Muscle of arm (tissue), 12 donors: ENCODE measurements around the gene DPP4. TPM values are rescaled to one million over a fixed set of nuclear protein-coding genes. Genes with fewer than 3 reads are reported as not detected.

Experiments
- DNase-seq: peaks from one replicate; pipeline ENCODE4 v3.0.0-alpha.2; 2013
- polyA plus RNA-seq, 12 donors: library from polyadenylated mRNA; unstranded; fragments of 120-200 nt; gene quantifications; one replicate each; pipeline ENCODE4 v1.2.1, GENCODE V29; 2013; ENCODE audit not compliant: insufficient read length in 12 of 12

The DPP4 gene
- polyA plus RNA-seq, 12 donors: 7.9 to 40.4 (median 11.8) TPM; not detected in 1

DNA sequence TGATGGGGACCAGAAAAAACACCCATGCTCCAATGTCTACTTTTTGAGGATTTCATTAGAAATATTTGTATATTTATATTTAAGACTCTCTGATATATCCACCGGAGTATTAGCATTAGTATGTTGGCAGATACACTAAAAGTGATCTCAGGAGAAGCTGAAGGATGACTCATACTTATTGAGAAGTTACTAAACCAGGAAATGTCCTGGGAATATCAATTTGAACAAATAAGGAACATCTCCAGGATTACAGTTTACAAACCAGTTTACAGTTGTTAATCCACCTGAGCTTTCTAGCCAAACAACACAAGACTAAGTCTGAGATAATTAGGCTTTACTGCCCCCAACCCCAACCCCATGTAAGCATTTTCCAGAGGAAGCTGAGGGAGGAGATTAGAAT lies 16.1 kb upstream of the DPP4 start:
- no peak for DNase-seq

DNA sequence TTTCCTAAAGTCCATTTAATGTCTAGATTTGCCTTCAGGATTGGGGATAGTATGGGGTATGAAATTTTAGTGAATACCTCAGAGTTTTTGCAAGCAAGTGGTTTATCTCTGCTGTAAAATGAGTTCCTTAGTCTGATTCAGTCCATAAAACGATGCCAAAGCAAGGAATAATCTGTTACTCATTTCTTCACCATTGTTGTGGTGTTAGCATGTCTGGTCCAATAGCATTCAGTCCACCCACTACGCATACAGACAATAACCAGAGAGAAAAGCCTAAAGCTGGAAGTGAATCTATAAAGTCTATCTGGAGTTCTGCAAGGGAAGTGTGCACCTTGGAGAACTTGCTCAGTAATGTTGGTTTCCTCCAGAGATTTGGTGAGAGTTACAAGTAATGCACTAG lies 12.9 kb upstream of the DPP4 start:
- DNase-seq: no peak

DNA sequence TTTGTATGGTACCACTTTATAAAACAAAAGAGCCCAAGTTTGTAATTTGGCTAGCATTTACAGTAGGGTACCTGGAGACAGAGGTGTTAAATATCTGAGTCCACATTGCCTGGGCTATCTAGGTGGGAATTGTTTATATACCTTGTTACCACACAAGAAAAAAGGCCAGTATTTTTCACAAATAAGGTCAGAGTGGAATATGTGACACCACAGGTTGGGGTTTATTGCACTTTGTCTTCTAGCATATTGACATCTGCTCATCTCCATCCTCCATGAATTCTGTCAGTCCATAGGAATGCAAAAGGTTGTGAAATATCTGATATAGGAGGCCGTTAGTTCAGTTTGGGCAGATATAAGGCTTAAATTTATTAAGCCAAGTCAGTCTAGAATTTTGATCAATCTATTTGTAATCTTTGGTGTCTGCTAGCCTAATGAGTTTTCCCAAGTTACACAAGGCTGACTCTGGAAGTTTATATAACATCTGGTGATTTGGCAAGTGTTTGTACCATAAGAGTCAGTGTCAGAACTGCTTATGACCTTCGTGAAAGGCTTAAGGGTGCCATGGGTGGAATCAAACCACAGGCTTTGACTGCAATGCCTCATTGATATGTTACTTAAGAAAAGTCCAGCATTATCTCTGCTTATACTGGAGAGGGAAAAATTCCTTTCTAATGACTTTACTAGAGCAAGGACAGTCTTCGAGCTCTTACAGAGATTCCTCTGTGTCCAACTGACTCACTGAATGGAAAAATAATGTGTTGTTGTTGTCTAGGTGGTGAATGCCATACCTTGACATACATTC lies 11.3 kb upstream of the DPP4 start:
- DNase-seq: no peak

DNA sequence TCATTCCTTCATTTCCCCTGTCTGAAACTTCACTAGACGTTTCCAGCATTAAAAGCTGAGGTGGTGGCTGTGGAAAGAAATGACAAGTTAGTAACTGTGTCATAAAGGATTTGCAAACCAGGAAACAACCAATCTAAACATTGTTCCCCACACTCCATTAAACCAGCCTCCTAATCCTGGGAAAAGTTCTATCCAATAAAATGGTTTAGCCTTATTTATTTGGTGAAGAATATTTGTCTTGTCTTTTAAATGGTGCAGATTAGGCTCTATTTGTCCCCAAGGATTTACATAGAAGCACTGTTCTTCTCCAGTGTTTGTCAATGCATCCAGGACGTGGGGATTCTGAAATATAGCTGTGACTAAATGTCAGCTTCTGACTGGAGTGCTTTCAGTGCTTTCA lies 10.5 kb upstream of the DPP4 start:
- no peak for DNase-seq

DNA sequence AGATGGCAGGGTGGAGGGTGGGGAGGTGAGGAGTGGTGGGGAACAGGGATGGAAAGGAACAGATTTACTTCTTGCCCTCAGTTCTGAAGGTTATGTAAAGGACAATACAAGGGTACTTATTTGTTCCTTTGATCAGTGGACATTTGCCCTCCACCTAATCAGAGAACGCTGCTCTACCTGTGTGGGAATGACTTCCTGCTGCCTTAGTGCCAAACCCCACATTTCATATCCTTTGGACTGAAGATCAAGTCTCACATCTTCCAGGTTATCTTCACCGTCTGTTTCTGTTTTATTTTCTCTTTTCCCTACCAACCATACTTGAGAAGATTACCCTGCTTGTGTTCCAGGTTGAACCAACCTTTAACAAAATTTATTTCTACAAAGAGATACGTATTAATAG lies 8.7 kb upstream of the DPP4 start:
- DNase-seq: no peak

DNA sequence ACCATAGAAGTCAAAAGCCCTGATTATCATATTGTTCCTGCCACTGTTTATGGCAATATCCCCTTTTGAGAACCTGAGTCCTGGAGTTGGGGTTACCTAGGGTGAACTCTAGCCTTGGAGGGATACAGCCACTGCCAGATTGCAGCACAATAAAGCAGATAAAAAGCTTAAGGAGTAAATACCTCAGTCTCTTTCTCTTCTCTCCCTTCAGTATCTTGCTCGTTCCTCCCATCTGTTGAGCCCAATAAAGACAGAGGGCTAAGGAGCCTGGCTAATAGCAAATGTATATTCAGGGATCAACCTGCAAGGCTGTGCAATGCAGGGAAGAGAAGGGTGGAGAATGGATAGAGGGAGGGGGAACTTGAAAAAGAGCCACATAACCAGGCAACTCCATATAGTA lies 8.0 kb upstream of the DPP4 start:
- DNase-seq: no peak

DNA sequence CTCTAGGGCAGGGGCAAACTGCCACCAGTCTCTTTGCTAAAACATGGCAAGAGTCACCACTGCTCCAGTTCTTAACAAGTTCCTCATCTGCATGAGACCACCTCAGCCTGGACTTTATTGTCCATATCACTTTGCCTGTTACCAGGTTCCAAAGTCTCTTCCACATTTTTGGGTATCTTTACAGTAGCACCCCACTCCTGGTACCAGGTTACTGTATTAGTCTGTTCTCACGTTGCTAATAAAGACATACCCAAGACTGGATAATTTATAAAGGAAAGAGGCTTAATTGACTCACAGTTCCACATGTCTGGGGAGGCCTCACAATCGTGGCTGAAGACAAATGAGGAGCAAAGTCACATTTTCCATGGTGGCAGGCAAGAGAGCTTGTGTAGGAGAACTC lies 5.5 kb upstream of the DPP4 start:
- DNase-seq: no peak

DNA sequence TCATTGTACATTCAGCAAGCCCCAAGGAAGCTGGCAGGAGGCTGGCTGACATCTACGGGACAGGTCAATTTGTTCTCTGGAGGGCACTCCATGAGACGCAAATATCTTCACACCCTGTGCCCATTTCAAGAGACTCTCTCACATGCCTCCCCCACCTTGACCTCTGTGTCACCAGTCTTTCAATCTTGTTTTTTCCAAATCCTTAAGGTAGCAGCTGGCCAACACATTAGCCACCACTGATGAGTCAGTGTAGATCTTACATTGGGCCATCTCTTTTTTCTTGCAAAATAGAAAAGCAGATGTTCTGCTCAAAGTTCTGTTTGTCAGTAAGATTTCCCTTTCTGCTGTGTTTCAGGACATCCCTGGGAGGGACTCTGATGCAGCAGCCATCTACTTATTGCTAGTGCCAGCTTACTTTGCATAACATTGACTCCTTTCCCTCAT lies 1.7 kb upstream of the DPP4 start:
- no peak for DNase-seq

DNA sequence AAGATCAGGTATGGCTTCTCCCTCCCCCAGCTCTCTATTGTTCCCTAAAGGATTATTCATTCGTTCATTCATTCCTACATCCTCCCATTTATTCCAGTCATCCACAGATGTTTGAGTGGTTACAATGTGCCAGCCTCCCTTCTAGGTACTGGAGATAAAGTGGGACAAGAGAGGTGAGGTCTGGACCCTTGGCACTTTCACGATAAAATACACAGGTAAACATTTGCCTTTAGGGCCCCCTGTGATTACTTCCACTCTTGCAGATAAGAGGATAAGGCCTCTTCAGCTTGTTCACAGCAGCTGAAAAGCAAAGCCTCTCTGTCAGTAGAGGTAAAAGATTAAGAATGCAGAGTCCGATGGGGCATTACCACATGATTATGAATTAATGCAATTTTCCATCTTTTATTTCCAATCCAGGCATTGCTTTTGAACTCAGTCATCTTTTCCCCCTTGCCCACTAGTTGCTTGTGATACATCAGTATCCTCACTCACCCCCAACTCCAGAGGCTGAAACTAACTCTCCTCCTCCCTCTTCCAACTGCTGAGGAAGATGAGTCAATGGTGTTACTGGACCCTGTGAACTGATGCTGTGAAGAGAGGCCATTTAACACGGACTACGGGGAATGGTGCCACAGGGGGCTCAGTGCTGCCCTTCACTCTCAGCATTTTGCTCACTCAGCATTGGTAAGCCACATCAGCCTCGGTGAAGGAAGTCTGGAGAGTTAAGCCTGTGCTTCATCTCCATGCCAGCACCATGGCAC lies 1.1 kb upstream of the DPP4 start:
- no peak for DNase-seq

DNA sequence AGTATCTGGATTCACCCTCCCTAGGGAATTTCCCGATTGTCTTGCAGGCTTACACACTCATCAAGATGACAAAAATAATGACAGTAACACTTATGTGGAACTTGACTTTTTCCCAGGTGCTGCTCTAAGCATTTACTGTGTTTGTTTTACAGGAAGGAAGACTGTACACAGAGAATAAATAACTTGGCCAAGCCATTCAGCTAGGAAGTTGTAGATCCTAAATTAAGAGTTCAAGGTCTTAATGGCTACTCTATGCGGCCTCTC lies 549 bp upstream of the DPP4 start:
- DNase-seq: no peak

DNA sequence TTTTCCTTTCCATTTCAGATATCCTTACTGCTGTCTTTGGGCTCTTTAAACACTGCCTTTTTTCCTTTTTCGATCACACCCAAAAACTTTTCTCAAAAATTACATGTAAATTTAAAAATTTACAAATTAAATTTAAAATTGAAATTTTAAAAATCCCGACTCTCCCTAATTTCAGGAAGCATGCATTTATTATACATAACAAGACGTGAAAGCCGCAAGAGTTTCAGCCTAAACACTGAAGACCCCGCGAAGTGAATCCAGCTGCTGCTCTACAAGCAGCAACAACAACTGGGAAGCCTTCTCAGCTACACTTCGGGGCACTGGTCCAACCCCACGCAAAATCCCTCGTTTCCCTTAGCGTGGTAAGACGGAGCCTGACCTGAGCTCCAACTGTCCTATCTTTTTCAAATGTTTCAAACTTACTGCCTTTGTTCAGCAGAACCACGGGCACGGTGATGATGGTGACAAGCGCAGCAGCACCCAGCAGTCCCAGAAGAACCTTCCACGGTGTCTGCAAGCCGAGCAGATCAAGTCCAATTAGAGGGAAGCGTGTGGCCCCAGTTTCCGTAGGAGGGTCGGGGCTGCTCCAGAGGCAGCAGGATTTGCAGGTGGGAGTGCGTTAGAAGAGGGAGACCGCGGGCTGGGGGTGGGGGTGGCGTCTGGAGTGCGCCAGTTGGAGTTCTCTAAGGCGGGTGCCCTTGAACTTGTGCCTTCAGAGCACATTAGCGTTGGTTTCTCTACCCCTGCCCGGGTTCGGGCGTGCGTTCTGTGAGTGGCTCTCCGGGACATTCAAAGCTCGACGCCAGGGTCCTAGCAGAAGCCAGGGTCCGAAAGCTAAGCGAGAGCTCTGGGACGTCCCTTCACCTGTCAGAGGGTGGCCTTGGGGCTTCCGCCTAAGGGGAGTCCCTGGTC lies 783 bp downstream of the DPP4 start:
- peak; percentile 46 for DNase-seq

DNA sequence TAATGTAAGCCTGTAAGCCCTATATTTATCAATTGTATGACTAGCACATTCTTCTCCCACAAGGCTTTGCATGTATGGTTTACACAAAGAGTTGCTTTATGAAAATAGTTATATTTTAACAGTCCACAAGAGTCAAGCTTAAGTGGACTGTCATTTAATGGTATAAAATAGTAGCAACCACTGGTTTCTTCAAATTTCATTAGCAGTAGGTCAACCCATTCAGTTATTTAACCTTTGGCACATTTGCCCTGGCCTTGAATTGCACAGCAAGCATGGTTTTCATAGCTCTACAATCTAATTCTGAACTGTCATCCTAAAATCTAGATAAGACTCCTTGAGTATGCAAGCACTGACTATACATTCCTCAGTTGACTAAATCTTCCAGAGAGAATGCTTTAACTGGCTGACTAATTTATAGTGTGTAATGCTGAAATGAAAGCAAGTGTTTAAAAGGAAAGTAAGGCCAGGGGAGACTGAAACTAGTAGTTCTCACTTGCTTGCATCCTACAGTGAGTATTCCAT lies 1.8 kb downstream of the DPP4 start:
- no peak for DNase-seq

DNA sequence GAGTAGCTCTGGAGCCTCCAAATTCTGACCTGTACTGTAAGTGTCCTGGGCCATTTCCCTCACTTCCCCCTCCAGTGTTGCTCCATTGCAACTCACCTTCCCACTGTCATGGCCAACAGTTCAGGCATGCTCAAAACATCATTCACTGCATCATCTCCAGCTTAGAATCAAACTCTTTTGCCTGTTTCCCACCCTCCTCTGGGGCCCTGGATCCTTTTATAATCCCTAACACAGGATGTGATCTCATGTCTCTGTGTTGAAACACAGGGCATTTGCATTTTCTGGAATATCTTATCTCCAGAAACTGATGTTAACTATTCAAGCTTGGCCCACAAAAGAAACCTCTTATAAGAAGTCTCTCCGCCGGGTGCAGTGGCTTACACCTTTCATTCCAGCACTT lies 3.0 kb downstream of the DPP4 start:
- no peak for DNase-seq

DNA sequence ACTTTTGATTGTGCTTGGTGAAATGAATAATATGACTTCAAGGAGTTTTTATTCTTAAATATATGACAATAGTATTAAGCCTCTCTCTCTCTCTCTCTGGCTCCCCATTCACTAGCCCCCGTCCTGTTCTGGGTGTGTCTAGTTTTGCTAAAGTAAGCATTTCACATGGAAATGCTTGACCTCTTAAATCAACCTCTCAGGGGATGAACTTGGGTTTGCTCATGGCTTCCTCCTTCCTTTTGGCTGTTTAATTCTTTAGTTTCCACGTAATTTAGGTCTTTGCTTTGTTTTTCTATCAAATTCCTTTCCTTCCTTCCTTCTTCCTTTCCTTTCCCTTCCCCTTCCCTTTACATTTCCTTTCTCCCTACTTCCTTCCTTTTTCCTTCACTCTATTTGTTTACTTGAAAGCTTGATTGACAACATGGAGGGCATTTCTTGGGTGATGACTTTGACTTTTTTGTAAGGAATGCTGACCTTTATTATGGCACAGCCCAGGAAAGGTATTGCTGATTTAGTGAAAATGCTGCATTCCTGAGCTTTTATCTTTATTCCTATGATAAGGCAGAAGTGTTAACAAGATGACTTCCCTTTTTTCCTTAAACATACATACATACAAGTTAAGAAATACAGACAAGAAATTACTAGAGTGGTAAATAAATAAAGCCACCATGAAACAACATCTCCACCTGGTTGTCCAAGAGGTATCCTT lies 3.6 kb downstream of the DPP4 start:
- peak; percentile 36 for DNase-seq

DNA sequence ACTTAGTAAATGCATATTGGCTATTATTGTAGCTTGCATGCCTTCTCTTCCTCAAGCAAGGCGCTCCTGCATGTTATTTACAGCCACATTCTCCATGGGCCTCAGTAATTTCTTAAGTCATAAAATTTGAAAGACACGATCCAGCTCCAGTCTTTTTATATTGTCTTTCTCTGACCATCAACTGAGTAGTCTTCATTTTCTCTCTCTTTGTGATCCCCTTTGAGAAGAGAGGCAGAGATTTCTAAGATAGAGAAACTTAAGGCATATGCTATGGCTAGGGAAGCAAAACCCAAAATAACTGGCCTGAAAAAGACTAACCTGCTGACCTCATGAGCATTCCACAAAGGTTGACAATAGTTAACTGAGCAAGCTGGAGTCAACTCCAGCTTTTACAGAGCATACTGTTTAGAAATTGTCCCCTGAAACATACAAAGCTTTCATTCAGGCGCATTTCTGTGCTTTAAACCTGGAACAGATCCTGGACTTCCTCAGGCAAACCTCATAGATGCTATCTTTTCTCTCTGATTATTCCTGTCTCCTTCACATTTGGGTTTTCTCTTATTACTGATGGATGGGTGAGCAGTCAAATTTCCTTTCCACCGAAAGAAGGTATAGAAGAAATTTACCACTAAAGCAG lies 4.6 kb downstream of the DPP4 start:
- DNase-seq: no peak

DNA sequence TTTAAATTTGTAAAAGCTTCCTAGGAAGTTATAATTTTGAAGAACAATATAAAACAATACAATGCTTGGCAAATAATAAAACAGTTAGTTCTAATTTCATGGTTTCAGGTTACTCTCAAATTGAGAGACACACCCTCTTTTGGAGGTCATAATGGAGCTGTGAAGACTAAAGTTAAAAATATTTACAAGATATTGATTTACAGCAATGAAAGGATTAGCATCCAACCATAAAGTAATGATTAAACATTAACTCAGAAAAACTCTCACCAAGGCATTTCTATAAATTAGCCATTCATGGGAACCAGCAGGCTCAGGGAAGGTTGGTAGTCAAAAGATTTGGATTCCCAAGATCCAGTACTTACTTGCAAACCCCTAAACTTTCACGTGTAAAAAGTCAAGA lies 6.4 kb downstream of the DPP4 start:
- no peak for DNase-seq

DNA sequence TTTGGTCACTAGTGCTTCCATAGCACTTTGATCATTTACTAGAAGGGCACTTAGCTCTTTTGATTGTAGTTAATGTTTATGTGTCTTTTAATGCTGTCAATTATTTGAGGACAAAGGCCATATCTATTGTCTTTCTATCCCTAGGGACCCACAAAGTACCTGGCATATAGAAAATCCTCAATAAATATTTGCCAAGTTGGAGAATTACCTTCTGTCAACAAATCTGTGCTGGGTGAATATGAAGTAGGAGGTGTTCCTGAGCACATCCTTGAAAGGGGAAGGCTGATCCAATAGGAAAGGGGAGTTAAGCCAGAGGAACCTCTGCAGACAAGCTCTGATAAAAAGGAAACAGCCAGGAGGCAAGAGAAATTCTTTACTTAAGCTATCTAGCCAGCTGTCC lies 8.2 kb downstream of the DPP4 start:
- DNase-seq: no peak

DNA sequence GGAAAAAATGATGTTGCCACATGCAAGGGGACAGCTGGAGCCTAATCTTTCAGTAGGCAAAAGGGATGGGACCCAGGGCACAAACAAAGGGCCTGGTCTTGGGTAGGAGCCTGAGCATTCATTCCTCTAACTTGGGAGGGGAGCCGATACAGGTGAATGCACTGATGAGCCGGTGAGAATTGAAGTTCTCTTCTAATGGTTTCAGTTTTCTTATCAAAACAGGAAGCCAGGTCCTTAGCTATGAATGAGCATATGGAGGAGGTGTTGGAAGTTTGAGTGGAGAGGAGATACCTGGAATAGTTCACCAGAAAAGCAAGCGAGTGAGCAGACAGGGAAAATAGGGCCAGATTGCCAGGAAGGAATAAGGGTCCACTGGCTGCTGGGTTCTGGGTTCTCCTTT lies 10.1 kb downstream of the DPP4 start:
- no peak for DNase-seq

DNA sequence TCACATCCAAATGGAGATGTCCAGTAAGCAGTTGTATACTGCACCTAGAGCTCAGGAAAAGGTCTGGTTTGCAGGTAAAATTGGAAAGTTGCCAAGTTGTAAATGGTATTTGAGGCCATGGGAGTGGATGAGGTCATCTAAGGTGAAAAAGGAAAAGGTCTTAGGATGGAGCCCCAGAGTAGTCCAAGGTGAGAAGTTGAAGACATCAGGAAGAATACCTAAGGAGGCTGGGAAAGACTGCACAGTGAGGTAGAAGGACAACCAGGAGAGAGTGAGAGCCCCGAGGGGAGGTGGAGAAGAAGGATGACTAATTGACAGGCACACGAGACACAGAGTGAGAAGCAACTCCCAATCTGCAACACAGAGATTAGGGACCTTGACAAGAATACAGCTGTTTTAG lies 10.7 kb downstream of the DPP4 start:
- no peak for DNase-seq

DNA sequence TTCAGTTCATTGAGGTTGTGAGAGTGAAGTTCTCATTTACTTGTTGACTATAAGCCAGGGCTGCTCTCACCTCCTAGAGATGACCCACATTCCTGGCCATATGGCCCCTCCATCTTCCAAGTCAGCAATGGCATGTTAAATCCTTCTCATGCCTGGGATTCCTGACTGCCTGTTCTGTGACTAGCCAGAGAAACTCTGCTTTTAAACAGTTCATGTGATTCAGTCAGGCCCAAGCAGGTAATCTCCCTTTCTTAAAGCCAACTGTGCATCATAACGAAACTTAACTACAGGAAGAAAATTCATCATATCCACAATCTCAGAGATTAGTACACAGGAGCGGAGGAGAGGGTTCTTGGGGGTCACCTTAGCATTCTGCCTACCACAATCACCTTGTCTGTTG lies 11.5 kb downstream of the DPP4 start:
- no peak for DNase-seq

DNA sequence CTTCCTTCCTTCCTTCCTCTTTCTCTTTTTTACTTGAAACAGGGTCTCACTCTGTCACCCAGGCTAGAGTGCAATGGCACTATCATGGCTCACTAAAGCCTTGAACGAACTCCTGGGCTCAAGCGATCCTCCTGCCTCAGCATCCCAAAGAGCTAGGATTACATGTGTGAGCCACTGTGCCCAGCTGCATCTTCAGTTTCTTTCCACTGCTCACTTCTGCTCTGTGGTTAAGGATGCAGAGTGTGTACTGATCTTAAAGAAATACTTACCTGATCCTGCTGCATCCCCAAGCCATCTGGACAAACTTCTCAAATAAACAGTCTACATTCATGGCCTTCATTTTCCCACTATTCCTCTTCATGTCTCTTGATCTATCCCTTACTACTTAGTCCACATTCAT lies 13.0 kb downstream of the DPP4 start:
- DNase-seq: no peak
